CD8-positive, alpha-beta memory T cell (primary cell): ENCODE data around the gene KAZN. TPM values are rescaled to one million over a fixed set of nuclear protein-coding genes. Genes with fewer than 3 reads are reported as not detected.

ENCODE experiments used
- CTCF ChIA-PET: fragments of 350-600 bp; sonication (Branson Sonifier 250); formaldehyde crosslinking; loops from one replicate; lab custom pipeline; 2021; ENCODE audit warnings: antibody characterized with exemption; lab: Charles Lee
- POLR2A ChIA-PET: fragments of 350-600 bp; sonication (Branson Sonifier 250); formaldehyde crosslinking; loops from one replicate; lab custom pipeline; 2021; ENCODE audit warnings: antibody characterized with exemption; lab: Charles Lee
- DNase-seq, 5 donors: peaks; one replicate each; pipeline versions ENCODE4 v3.0.0 to v3.0.0-alpha.2; 2020 to 2022; ENCODE audit warnings: mixed read lengths in 1 of 5
- H3K27ac ChIP-seq: one replicate; pipeline ENCODE4 v1.7.0; 2013; ENCODE audit warnings: low read depth, mild to moderate bottlenecking, low read length, moderate library complexity
- H3K27me3 ChIP-seq: 2 replicates; pipeline ENCODE4 v1.7.0; 2013; ENCODE audit warnings: low read length, mild to moderate bottlenecking; ENCODE audit not compliant: insufficient read depth, poor library complexity, severe bottlenecking
- H3K36me3 ChIP-seq: 2 replicates; pipeline ENCODE4 v1.7.0; 2013; ENCODE audit warnings: mild to moderate bottlenecking, low read length, moderate library complexity; ENCODE audit not compliant: insufficient read depth
- H3K4me1 ChIP-seq: 2 replicates; pipeline ENCODE4 v1.7.0; 2013; ENCODE audit warnings: mild to moderate bottlenecking, low read length, moderate library complexity; ENCODE audit not compliant: insufficient read depth
- H3K4me3 ChIP-seq: 2 replicates; pipeline ENCODE4 v1.7.0; 2013; ENCODE audit warnings: mild to moderate bottlenecking, low read length
- H3K9me3 ChIP-seq: 2 replicates; pipeline ENCODE4 v1.7.0; 2013; ENCODE audit warnings: mild to moderate bottlenecking, low read length
- H3K27ac Mint-ChIP-seq, 8 donors: one replicate each; pipeline ENCODE4 v1.8.0; 2020 to 2021; ENCODE audit warnings: mixed read lengths in 8 of 8, mild to moderate bottlenecking in 6 of 8, inconsistent platforms in 3 of 8, moderate library complexity in 3 of 8
- H3K27me3 Mint-ChIP-seq, 2 donors: one replicate each; pipeline ENCODE4 v1.8.0; 2020 to 2021; ENCODE audit warnings: mixed read lengths in 2 of 2, mild to moderate bottlenecking in 1 of 2, moderate library complexity in 1 of 2
- H3K36me3 Mint-ChIP-seq, 3 donors: one replicate each; pipeline ENCODE4 v1.8.0; 2020 to 2021; ENCODE audit warnings: mixed read lengths in 3 of 3, inconsistent platforms in 1 of 3, mild to moderate bottlenecking in 1 of 3
- H3K4me1 Mint-ChIP-seq, 3 donors: one replicate each; pipeline ENCODE4 v1.8.0; 2020 to 2021; ENCODE audit warnings: mixed read lengths in 3 of 3, inconsistent platforms in 1 of 3, mild to moderate bottlenecking in 1 of 3
- H3K4me3 Mint-ChIP-seq, 7 donors: one replicate each; pipeline ENCODE4 v1.8.0; 2020 to 2021; ENCODE audit warnings: mixed read lengths in 7 of 7, mild to moderate bottlenecking in 6 of 7, moderate library complexity in 4 of 7, inconsistent platforms in 2 of 7
- H3K9me3 Mint-ChIP-seq, 5 donors: one replicate each; pipeline ENCODE4 v1.8.0; 2020 to 2022; ENCODE audit warnings: mixed read lengths in 5 of 5, mild to moderate bottlenecking in 3 of 5, moderate library complexity in 2 of 5, inconsistent platforms in 1 of 5
- polyA plus RNA-seq: library from polyadenylated mRNA; unstranded; fragments of 300-500 nt; fragmentation: Illumina TruSeq; gene quantifications from one replicate; pipeline ENCODE4 v1.2.3, GENCODE V29; 2021
- total RNA-seq, 2 experiments: library from RNA; stranded (reverse); gene quantifications; one replicate each; pipeline ENCODE4 v1.2.3, GENCODE V29; 2021

Gene KAZN
- total RNA-seq, result under 1 TPM; 0.18 to 0.35 TPM
- polyA plus RNA-seq, result 0.15 TPM

GRCh38 chr1:14598498-14599182 lies at the start of gene KAZN:
TSS of gene KAZN (plus strand) at chr1:14598685.
- H3K36me3 ChIP-seq, result no peaks in the 10 kb centered on the region
- no peak within 1 kb of the TSS for H3K4me3 Mint-ChIP-seq
- peaks cover 15% of the 10 kb centered on the region for H3K27me3 ChIP-seq
- H3K27ac ChIP-seq, result no peak within 1 kb of the TSS
- no peak within 1 kb of the TSS for H3K4me3 ChIP-seq
- no peaks in the 10 kb centered on the region for H3K4me1 ChIP-seq
- CTCF ChIA-PET, result no interaction called here
- H3K36me3 Mint-ChIP-seq, result no peaks in the 10 kb centered on the region
- no peaks in the 10 kb centered on the region for H3K9me3 Mint-ChIP-seq
- H3K27ac Mint-ChIP-seq, result no peak within 1 kb of the TSS
- no peaks in the 10 kb centered on the region for H3K9me3 ChIP-seq
- H3K27me3 Mint-ChIP-seq, result peaks cover 45 to 63% of the 10 kb centered on the region in 2 donors
- POLR2A ChIA-PET, result no interaction called here
- DNase-seq, result no peak
- H3K4me1 Mint-ChIP-seq, result peaks cover 0 to 4% (median 0%) of the 10 kb centered on the region in 3 donors

DNA sequence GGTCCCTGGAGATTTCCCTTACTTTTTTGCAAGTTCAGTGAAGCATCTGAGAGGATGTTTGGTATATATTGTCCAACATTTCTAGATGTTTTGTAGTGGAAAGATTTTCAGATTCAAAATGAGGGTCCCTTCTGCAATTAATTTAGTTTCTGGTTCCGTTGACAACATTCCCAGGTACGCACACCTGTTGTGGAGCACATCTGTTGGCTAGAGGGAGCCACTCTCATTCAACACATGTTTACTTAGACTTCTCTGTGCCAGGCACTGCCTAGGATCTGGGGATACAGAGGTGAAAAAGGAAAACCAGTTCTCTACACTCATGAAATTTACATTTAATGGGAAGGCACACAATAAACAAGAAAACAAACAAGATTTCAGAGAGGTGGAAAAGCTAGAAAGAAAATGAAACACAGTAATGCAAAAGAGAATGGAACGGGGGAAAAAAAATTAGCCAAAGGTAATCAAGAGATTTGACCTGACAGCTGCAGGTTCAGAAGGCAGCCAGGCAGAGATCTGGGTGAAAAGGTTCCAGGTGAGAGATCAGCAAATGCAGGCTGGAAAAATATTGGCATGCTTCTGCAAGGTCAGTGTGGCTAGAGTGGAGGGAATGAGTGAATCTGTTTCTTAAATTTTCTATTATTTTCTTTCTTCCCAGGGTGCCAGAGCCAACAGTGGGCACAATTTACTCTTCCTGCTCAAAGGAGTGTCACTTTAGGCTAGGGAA lies 48.4 kb upstream of the KAZN start:
- no peak overlapping the region for H3K4me3 ChIP-seq
- POLR2A ChIA-PET, result no interaction called here
- H3K27me3 ChIP-seq, result no peaks in the 10 kb centered on the region
- H3K27ac ChIP-seq, result no peak overlapping the region
- Mint-ChIP-seq H3K27me3 (peaks cover 5 to 24% of the 10 kb centered on the region in 2 donors), H3K9me3 (peaks cover 0 to 3% (median 0%) of the 10 kb centered on the region in 5 donors), H3K4me1 (no peaks in the 10 kb centered on the region), H3K27ac (no peak overlapping the region), H3K36me3 (no peaks in the 10 kb centered on the region), H3K4me3 (no peak overlapping the region)
- CTCF ChIA-PET, result no interaction called here
- no peaks in the 10 kb centered on the region for H3K9me3 ChIP-seq
- no peaks in the 10 kb centered on the region for H3K36me3 ChIP-seq
- DNase-seq, result no peak
- no peaks in the 10 kb centered on the region for H3K4me1 ChIP-seq

GRCh38 chr1:14551386-14551785 lies 47.1 kb upstream of the KAZN start:
- Mint-ChIP-seq H3K4me1 (no peaks in the 10 kb centered on the region), H3K36me3 (no peaks in the 10 kb centered on the region), H3K27me3 (peaks cover 3 to 24% of the 10 kb centered on the region in 2 donors), H3K27ac (no peak overlapping the region), H3K9me3 (peaks cover 0 to 3% (median 0%) of the 10 kb centered on the region in 5 donors), H3K4me3 (no peak overlapping the region)
- no peak overlapping the region for H3K4me3 ChIP-seq
- H3K27ac ChIP-seq, result no peak overlapping the region
- no peak for DNase-seq
- H3K9me3 ChIP-seq, result no peaks in the 10 kb centered on the region
- ChIA-PET CTCF (no interaction called here), POLR2A (no interaction called here)
- H3K36me3 ChIP-seq, result no peaks in the 10 kb centered on the region
- no peaks in the 10 kb centered on the region for H3K27me3 ChIP-seq
- H3K4me1 ChIP-seq, result no peaks in the 10 kb centered on the region

DNA sequence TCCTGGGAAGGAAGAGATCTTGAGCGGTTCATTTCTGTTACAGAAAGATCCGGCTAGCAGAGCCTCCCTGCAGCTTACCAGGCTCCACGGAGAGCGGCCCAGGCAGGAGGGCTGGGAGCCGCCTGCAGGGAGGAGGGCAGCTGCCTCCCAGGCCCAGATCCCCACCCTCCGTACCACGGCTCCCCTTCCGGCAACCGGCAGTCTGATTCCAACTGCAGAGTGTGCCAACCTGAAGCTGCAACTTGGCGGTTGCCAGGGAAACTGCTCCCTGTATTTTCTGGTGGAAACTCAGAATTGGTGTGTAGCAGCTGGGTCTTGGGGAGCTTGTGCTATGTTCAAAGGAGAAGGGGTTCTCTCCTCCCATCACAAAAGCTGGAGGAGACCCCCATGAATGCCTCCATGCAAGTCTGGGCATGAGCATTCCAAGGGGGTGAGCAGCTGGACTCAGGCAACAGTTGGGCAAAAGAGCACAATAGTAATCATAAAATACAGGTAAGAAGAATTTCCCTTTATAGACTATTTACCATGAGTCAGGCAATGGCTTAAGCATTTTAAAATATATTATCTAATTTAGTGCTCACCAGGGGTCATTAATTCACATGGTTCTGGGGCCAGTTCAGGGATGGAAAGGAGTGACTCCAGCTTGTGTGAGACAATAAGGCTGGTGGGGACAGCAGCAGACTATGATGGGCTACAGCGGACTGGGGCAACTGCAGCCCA lies 46.1 kb upstream of the KAZN start:
- Histone ChIP-seq H3K36me3 (no peaks in the 10 kb centered on the region), H3K4me1 (no peaks in the 10 kb centered on the region), H3K27ac (no peak overlapping the region), H3K4me3 (no peak overlapping the region), H3K9me3 (no peaks in the 10 kb centered on the region), H3K27me3 (no peaks in the 10 kb centered on the region)
- H3K9me3 Mint-ChIP-seq, result peaks cover 0 to 3% (median 0%) of the 10 kb centered on the region in 5 donors
- ChIA-PET CTCF (no interaction called here), POLR2A (no interaction called here)
- peaks cover 7 to 27% of the 10 kb centered on the region in 2 donors for H3K27me3 Mint-ChIP-seq
- no peaks in the 10 kb centered on the region for H3K36me3 Mint-ChIP-seq
- H3K4me1 Mint-ChIP-seq, result no peaks in the 10 kb centered on the region
- DNase-seq, result no peak
- H3K27ac Mint-ChIP-seq, result no peak overlapping the region
- H3K4me3 Mint-ChIP-seq, result no peak overlapping the region

- Mint-ChIP-seq H3K4me3 (no peak overlapping the region), H3K4me1 (no peaks in the 10 kb centered on the region), H3K36me3 (no peaks in the 10 kb centered on the region), H3K27ac (no peak overlapping the region), H3K27me3 (peaks cover 4 to 24% of the 10 kb centered on the region in 2 donors), H3K9me3 (peaks cover 0 to 3% (median 0%) of the 10 kb centered on the region in 5 donors)
- no peak for DNase-seq
- Histone ChIP-seq H3K9me3 (no peaks in the 10 kb centered on the region), H3K36me3 (no peaks in the 10 kb centered on the region), H3K27ac (no peak overlapping the region), H3K27me3 (no peaks in the 10 kb centered on the region), H3K4me3 (no peak overlapping the region), H3K4me1 (no peaks in the 10 kb centered on the region)
- ChIA-PET CTCF (no interaction called here), POLR2A (no interaction called here)
These were observed 44.8 kb upstream of the KAZN start for GRCh38 chr1:14553711-14554110.

DNA sequence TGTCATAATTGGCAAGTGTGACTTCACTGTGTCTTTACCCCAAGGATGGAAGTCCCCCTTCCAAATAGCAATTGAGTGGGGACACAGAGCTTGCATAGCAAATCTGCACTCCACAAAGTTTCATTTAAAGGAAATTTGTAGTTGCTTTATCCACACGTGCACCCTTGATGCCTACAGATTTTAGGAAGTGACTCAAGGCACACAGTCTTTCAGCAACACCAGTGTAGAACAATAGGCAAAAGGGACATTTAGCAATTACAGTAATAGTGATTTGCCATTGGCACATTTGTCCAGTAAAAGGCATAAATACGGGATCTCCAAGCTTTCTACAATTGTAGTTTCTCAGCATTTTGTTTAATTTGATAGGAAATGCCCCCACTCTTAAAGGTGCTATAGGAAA lies 43.4 kb upstream of the KAZN start:
- CTCF ChIA-PET, result no interaction called here
- no peak overlapping the region for H3K4me3 ChIP-seq
- no peak overlapping the region for H3K27ac ChIP-seq
- H3K4me3 Mint-ChIP-seq, result no peak overlapping the region
- H3K27ac Mint-ChIP-seq, result no peak overlapping the region
- no peaks in the 10 kb centered on the region for H3K4me1 Mint-ChIP-seq
- H3K9me3 Mint-ChIP-seq, result peaks cover 0 to 3% (median 0%) of the 10 kb centered on the region in 5 donors
- no peaks in the 10 kb centered on the region for H3K36me3 Mint-ChIP-seq
- H3K27me3 ChIP-seq, result no peaks in the 10 kb centered on the region
- POLR2A ChIA-PET, result no interaction called here
- H3K36me3 ChIP-seq, result no peaks in the 10 kb centered on the region
- peaks cover 8 to 18% of the 10 kb centered on the region in 2 donors for H3K27me3 Mint-ChIP-seq
- no peaks in the 10 kb centered on the region for H3K9me3 ChIP-seq
- no peaks in the 10 kb centered on the region for H3K4me1 ChIP-seq
- DNase-seq, result no peak

DNA sequence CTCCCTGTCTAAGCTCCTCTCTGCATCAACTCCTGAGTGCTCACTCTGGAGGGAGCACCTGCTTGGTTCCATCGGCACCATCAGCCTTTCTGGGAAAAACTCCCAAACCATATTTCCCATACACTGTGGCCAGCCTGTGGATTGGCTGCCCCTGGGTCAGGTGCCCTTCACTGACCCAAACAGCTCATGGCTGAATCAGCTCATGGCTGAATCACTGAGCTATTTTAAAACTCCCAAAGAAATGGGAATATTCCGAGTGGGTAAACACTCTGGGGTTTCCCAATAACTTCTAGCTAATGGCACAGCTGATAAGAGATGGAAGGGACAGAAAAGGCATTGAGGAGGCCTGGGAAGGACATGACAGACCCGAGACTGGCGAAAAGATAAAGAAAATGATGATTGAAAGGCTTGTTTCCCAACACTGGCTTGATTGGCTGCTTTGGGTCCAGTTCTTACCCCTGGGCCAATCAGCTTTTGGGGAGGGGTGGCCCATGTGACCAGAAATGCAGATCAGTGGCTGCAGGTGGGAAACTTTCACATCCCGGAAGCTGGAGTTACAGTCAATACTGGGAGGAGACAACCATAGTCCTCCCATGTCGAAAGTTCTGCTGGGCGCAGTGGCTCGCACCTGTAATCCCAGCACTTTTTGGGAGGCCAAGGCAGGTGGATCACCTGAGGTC lies 37.3 kb upstream of the KAZN start:
- Histone ChIP-seq H3K4me3 (no peak overlapping the region), H3K4me1 (no peaks in the 10 kb centered on the region), H3K9me3 (no peaks in the 10 kb centered on the region), H3K27ac (no peak overlapping the region), H3K27me3 (no peaks in the 10 kb centered on the region), H3K36me3 (no peaks in the 10 kb centered on the region)
- CTCF ChIA-PET, result no interaction called here
- no peak overlapping the region for H3K27ac Mint-ChIP-seq
- no peaks in the 10 kb centered on the region for H3K4me1 Mint-ChIP-seq
- DNase-seq, result no peak
- H3K4me3 Mint-ChIP-seq, result no peak overlapping the region
- no peaks in the 10 kb centered on the region for H3K36me3 Mint-ChIP-seq
- POLR2A ChIA-PET, result no interaction called here
- peaks cover 7 to 11% of the 10 kb centered on the region in 2 donors for H3K27me3 Mint-ChIP-seq
- peaks cover 0 to 3% (median 0%) of the 10 kb centered on the region in 5 donors for H3K9me3 Mint-ChIP-seq
